Body of pancreas (tissue), 4 donors: ENCODE data around the gene CLPTM1L. TPM values are rescaled to one million over a fixed set of nuclear protein-coding genes. Genes with fewer than 3 reads are reported as not detected.

ENCODE experiments used
- ATAC-seq: fragments of 150-250 bp; one replicate; pipeline ENCODE4 v1.9.1; 2016
- DNase-seq, 4 donors: peaks; one replicate each; pipeline ENCODE4 v3.0.0-alpha.2; 2019
- H3K27ac ChIP-seq, 4 donors: fragments of 200-600 bp; sonication (generic); 1 replicate in 3 of 4; 2 replicates in 1 of 4; pipeline versions ENCODE4 v1.5.1 to v1.6.1; 2016 to 2019; ENCODE audit warnings: mild to moderate bottlenecking in 1 of 4, mixed read lengths in 1 of 4, moderate library complexity in 1 of 4
- H3K27me3 ChIP-seq, 2 donors: fragments of 200-600 bp; sonication (generic); one replicate each; pipeline ENCODE4 v1.6.0; 2016; ENCODE audit warnings: mild to moderate bottlenecking in 1 of 2
- H3K36me3 ChIP-seq, 2 donors: fragments of 200-600 bp; sonication (generic); replicated peaks in 1 of 2; 2 replicates each; pipeline ENCODE4 v1.5.1; 2016; ENCODE audit warnings: low read depth in 2 of 2; ENCODE audit not compliant: insufficient read depth in 1 of 2
- H3K4me1 ChIP-seq: fragments of 200-600 bp; sonication (generic); one replicate; pipeline ENCODE4 v1.6.0; 2016
- H3K4me3 ChIP-seq, 2 donors: fragments of 200-600 bp; sonication (generic); 1 replicate in 1 of 2; 2 replicates in 1 of 2; pipeline ENCODE4 v1.5.1; 2016 to 2019
- H3K9me3 ChIP-seq, 3 donors: fragments of 200-600 bp; sonication (generic); 1 replicate in 2 of 3; 2 replicates in 1 of 3; pipeline ENCODE4 v1.5.1; 2016
- POLR2A ChIP-seq, 3 donors: fragments of 450-650 bp; IDR thresholded peaks; one replicate each; pipeline ENCODE4 v1.6.1; 2016; ENCODE audit warnings: antibody characterized with exemption in 3 of 3, mild to moderate bottlenecking in 2 of 3
- WGBS, 2 donors: methylation state at CpG; one replicate each; pipeline ENCODE4 v1.1.5; 2017; 5-methylcytosine and 5-hydroxymethylcytosine counted together
- intact Hi-C: fragments of 100-400 bp; cut with DNase I; formaldehyde crosslinking; loops from one replicate; pipeline ENCODE4 v1.15.1; 2023
- total RNA-seq, 2 donors: library from RNA; depleted of rRNA; stranded (reverse); fragments of >200 nt; gene quantifications; one replicate each; pipeline ENCODE4 v1.1.0, GENCODE V29; 2016
- TF ChIP-seq, protein P1 (sequence below), 7 experiments: fragments of 450-650 bp in 4 of 7; fragments of 200-600 bp in 3 of 7; sonication (generic) in 3 of 7; IDR thresholded peaks; one replicate each; pipeline ENCODE4 v1.5.1; 2016 to 2019; ENCODE audit warnings: antibody characterized with exemption in 7 of 7

The CLPTM1L gene
- total RNA-seq, 2 donors from 2014 or later, result 91.3 to 109 TPM

DNA sequence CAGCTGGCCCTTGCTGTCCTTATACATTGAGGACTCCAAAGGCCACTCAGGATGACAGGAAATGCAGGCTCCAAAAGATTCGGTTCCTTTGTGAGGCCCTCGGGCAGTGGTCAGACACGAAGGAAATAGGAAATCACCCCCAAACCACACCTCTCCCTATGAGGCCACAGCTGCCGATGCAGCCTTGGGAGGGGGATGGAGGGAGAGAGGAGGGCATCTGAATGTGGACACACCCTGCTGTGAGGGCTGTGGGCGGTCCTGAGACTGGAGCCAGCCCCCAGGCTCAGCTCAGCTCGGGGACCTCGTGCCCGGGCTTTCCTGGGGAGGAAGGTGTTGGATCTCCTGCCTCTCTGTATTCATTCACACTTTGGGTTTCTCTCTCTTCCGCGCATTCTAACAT, 2.7 kb upstream of the CLPTM1L start:
- Histone ChIP-seq H3K27ac (no peak overlapping the region), H3K27me3 (no peaks in the 10 kb centered on the region), H3K4me3 (no peak overlapping the region), H3K4me1 (peaks cover 23% of the 10 kb centered on the region), H3K9me3 (no peaks in the 10 kb centered on the region), H3K36me3 (no peaks in the 10 kb centered on the region)
- ATAC-seq (no peak), DNase-seq (no peak)
- TF ChIP-seq POLR2A (IDR thresholded peaks at IDR 0.05), result no peak
- TF ChIP-seq, protein P1, sequence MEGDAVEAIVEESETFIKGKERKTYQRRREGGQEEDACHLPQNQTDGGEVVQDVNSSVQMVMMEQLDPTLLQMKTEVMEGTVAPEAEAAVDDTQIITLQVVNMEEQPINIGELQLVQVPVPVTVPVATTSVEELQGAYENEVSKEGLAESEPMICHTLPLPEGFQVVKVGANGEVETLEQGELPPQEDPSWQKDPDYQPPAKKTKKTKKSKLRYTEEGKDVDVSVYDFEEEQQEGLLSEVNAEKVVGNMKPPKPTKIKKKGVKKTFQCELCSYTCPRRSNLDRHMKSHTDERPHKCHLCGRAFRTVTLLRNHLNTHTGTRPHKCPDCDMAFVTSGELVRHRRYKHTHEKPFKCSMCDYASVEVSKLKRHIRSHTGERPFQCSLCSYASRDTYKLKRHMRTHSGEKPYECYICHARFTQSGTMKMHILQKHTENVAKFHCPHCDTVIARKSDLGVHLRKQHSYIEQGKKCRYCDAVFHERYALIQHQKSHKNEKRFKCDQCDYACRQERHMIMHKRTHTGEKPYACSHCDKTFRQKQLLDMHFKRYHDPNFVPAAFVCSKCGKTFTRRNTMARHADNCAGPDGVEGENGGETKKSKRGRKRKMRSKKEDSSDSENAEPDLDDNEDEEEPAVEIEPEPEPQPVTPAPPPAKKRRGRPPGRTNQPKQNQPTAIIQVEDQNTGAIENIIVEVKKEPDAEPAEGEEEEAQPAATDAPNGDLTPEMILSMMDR (IDR thresholded peaks at IDR 0.05), result no peak
- 63 to 75% methylated on average over 7 to 10 of the region's 10 CpGs for WGBS, 2 donors
- intact Hi-C loops, result no loop called here

GRCh38 chr5:1346627-1347440, 1.9 kb upstream of the CLPTM1L start:
- no peaks in the 10 kb centered on the region for H3K9me3 ChIP-seq
- no peaks in the 10 kb centered on the region for H3K27me3 ChIP-seq
- no peak overlapping the region for H3K4me3 ChIP-seq
- no peak for TF ChIP-seq POLR2A (IDR thresholded peaks at IDR 0.05)
- TF ChIP-seq, protein P1 (IDR thresholded peaks at IDR 0.05), result no peak
- H3K27ac ChIP-seq, result no peak overlapping the region
- ATAC-seq (no peak), DNase-seq (peak in 1 of 4 donors; percentile 9)
- WGBS, 2 donors, result 75 to 87% methylated on average over 17 to 19 of the region's 21 CpGs
- intact Hi-C loops, result no loop called here
- H3K36me3 ChIP-seq, result peaks cover 0 to 2% of the 10 kb centered on the region in 2 donors
- H3K4me1 ChIP-seq, result peaks cover 23% of the 10 kb centered on the region

GRCh38 chr5:1345876-1346626, 1.2 kb upstream of the CLPTM1L start:
- H3K4me3 ChIP-seq, result no peak overlapping the region
- TF ChIP-seq, protein P1 (IDR thresholded peaks at IDR 0.05), result no peak
- no peak for TF ChIP-seq POLR2A (IDR thresholded peaks at IDR 0.05)
- 64 to 66% methylated on average over 21 to 27 of the region's 27 CpGs for WGBS, 2 donors
- ATAC-seq (no peak), DNase-seq (peak in 1 of 4 donors; percentile 10)
- no peaks in the 10 kb centered on the region for H3K9me3 ChIP-seq
- H3K36me3 ChIP-seq, result peaks cover 0 to 10% of the 10 kb centered on the region in 2 donors
- H3K27me3 ChIP-seq, result no peaks in the 10 kb centered on the region
- intact Hi-C loops, result no loop called here
- no peak overlapping the region for H3K27ac ChIP-seq
- H3K4me1 ChIP-seq, result peaks cover 23% of the 10 kb centered on the region

DNA sequence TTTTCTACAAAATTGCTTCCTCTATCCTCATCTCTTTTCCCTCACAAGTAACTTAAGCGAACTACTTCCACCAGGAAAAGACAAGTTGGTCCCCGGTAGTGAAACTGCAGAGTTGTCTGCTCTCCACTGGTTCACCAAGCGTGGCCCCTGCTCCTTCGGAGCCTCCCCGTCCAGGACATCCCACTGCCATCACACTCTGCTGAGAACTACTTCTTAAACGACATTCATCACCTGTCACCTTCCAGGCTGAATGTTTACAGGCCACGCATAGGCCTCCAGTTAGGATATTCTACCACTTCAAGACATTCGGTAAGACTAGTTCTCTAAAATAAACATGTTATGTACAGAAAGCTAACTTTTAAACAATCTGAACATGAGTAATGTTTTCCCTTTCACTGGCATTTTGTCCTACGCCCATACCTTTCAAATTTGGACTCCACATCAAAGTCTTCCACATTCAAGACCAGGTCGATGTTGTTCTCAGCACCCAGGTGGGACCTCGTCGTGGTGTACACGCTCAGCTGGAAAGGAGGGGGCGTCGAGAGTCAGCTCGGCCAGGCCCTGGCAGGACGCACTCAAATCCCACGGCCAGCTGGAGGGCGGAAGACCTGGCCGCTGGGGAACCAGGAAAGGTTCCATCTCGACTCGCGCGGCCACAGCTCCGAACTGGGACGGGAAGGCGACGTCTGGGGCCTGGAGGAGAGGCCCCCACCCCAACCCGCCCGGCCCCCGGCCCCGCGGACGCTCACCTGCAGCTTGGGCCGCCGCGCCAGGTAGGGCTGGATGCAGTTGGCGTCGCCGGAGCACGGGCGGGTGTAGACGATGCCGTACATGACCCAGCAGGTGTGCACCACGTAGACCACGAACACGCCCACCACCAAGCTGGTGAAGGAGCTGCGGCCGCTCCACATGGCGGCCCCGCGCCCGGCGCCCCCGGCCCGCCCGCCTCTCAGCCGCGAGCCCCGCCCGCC, 683 bp downstream of the CLPTM1L start:
- TF ChIP-seq, protein P1 (IDR thresholded peaks at IDR 0.05), result no peak
- TF ChIP-seq POLR2A (IDR thresholded peaks at IDR 0.05), result no peak
- H3K36me3 ChIP-seq, result peaks cover 0 to 20% of the 10 kb centered on the region in 2 donors
- ATAC-seq (peak; percentile 31), DNase-seq (peak in 2 of 4 donors; percentile 30 to 39)
- intact Hi-C loops, result no loop called here
- 5 to 12% methylated on average over 14 to 45 of the region's 61 CpGs for WGBS, 2 donors
- no peaks in the 10 kb centered on the region for H3K27me3 ChIP-seq
- peaks cover 23% of the 10 kb centered on the region for H3K4me1 ChIP-seq
- peak overlapping the region; percentile 14 to 78 (median 32) for H3K27ac ChIP-seq
- H3K9me3 ChIP-seq, result no peaks in the 10 kb centered on the region
- H3K4me3 ChIP-seq, result peak overlapping the region; percentile 77 to 89
